H1 (cell line): ENCODE data around the gene USP10. TPM values are rescaled to one million over a fixed set of nuclear protein-coding genes. Genes with fewer than 3 reads are reported as not detected.

ENCODE experiments used
- CTCF ChIA-PET: fragments of 300-600 bp; sonication (Branson Sonifier 250); formaldehyde crosslinking; loops from one replicate; lab custom pipeline; 2021; ENCODE audit not compliant: partially characterized antibody; lab: Charles Lee
- POLR2A ChIA-PET: fragments of 300-600 bp; sonication (Branson Sonifier 250); formaldehyde crosslinking; loops from one replicate; lab custom pipeline; 2021; ENCODE audit warnings: inconsistent platforms; ENCODE audit not compliant: partially characterized antibody; lab: Charles Lee
- DNase-seq, 2 experiments: peaks; one replicate each; pipeline versions ENCODE4 v3.0.0 to v3.0.0-alpha.2; 2010 to 2022; ENCODE audit warnings: low spot score in 2 of 2, low read depth in 1 of 2, mixed read lengths in 1 of 2
- FAIRE-seq: peaks from 2 replicates; lab custom pipeline; 2011; peaks lifted over from hg19 to GRCh38; lab: Jason Lieb, UNC
- H2AFZ ChIP-seq: 2 replicates; pipeline ENCODE4 v1.8.1; 2012; ENCODE audit warnings: low read length, inconsistent platforms
- H2AK5ac ChIP-seq: 2 replicates; pipeline ENCODE4 v1.6.1; 2013; ENCODE audit warnings: low read depth, low read length
- H2BK120ac ChIP-seq: replicated peaks from 2 replicates; pipeline ENCODE3; 2013; ENCODE audit warnings: low read depth, low read length, inconsistent platforms
- H2BK12ac ChIP-seq: 2 replicates; pipeline ENCODE4 v1.6.1; 2013; ENCODE audit warnings: low read depth, low read length
- H2BK15ac ChIP-seq: 2 replicates; pipeline ENCODE4 v1.6.1; 2013; ENCODE audit warnings: low read length
- H2BK20ac ChIP-seq: 2 replicates; pipeline ENCODE4 v1.6.1; 2013; ENCODE audit warnings: low read length
- H2BK5ac ChIP-seq: 2 replicates; pipeline ENCODE4 v1.6.1; 2013; ENCODE audit warnings: low read depth, low read length
- H3K14ac ChIP-seq: 2 replicates; pipeline ENCODE4 v1.6.1; 2013; ENCODE audit warnings: inconsistent platforms; ENCODE audit not compliant: insufficient read length
- H3K18ac ChIP-seq: 2 replicates; pipeline ENCODE4 v1.6.1; 2013; ENCODE audit warnings: low read length; ENCODE audit errors: extremely low read depth
- H3K23ac ChIP-seq: 2 replicates; pipeline ENCODE4 v1.6.1; 2013; ENCODE audit warnings: inconsistent platforms; ENCODE audit not compliant: insufficient read length
- H3K23me2 ChIP-seq: 2 replicates; pipeline ENCODE4 v1.6.1; 2013; ENCODE audit warnings: low read depth, low read length
- H3K27ac ChIP-seq: 2 replicates; pipeline ENCODE4 v1.6.1; 2011; ENCODE audit warnings: low read depth, low read length, inconsistent platforms
- H3K27me3 ChIP-seq, 4 experiments: replicated peaks in 1 of 4; 1 replicate in 1 of 4; 2 replicates in 3 of 4; pipeline versions ENCODE4 v1.6.1 to v1.8.1; 2011 to 2013; ENCODE audit warnings: low read length in 3 of 4, mild to moderate bottlenecking in 3 of 4, inconsistent platforms in 2 of 4, mixed read lengths in 2 of 4, moderate library complexity in 1 of 4; ENCODE audit not compliant: control insufficient read depth in 3 of 4, insufficient read depth in 3 of 4; ENCODE audit errors: extremely low read depth in 1 of 4
- H3K36me3 ChIP-seq, 4 experiments: 2 replicates each; pipeline versions ENCODE4 v1.6.1 to v1.8.1; 2011 to 2013; ENCODE audit warnings: mild to moderate bottlenecking in 4 of 4, low read length in 3 of 4, moderate library complexity in 2 of 4, control low read depth in 1 of 4, inconsistent platforms in 1 of 4; ENCODE audit not compliant: insufficient read depth in 4 of 4, control insufficient read depth in 2 of 4
- H3K4ac ChIP-seq: replicated peaks from 2 replicates; pipeline ENCODE3; 2013; ENCODE audit warnings: low read length, low read depth, mixed read lengths, inconsistent platforms; ENCODE audit not compliant: insufficient read length
- H3K4me1 ChIP-seq, 4 experiments: replicated peaks in 1 of 4; 1 replicate in 1 of 4; 2 replicates in 3 of 4; pipeline versions ENCODE4 v1.6.1 to v1.8.1; 2011 to 2013; ENCODE audit warnings: low read length in 3 of 4, inconsistent platforms in 2 of 4, mixed read lengths in 1 of 4; ENCODE audit not compliant: insufficient read depth in 4 of 4, control insufficient read depth in 3 of 4
- H3K4me2 ChIP-seq, 2 experiments: 2 replicates each; pipeline versions ENCODE4 v1.6.1 to v1.8.1; 2011 to 2013; ENCODE audit warnings: low read depth in 2 of 2, low read length in 2 of 2, control low read depth in 1 of 2, inconsistent platforms in 1 of 2, mild to moderate bottlenecking in 1 of 2; ENCODE audit not compliant: insufficient read depth in 1 of 2
- H3K4me3 ChIP-seq, 4 experiments: fragments of 200-600, 300-600 bp in 1 of 4; sonication (generic), shearing (Covaris generic), sonication (Bioruptor Twin) in 1 of 4; 2 replicates each; pipeline versions ENCODE4 v1.5.1 to v1.8.1; 2011 to 2016; ENCODE audit warnings: low read length in 4 of 4, low read depth in 3 of 4, control low read depth in 2 of 4, inconsistent platforms in 2 of 4, mild to moderate bottlenecking in 2 of 4, mixed read lengths in 1 of 4, moderate library complexity in 1 of 4; ENCODE audit not compliant: insufficient read depth in 2 of 4; ENCODE audit errors: extremely low read depth in 1 of 4
- H3K56ac ChIP-seq: replicated peaks from 2 replicates; pipeline ENCODE3; 2013; ENCODE audit warnings: low read depth, mild to moderate bottlenecking, mixed read lengths, low read length, inconsistent platforms; ENCODE audit not compliant: insufficient read length
- H3K79me1 ChIP-seq: 2 replicates; pipeline ENCODE4 v1.6.1; 2013; ENCODE audit warnings: low read depth, low read length, control low read depth
- H3K79me2 ChIP-seq, 2 experiments: 2 replicates each; pipeline versions ENCODE4 v1.6.1 to v1.8.1; 2012 to 2013; ENCODE audit warnings: low read length in 2 of 2, mild to moderate bottlenecking in 2 of 2, inconsistent platforms in 1 of 2; ENCODE audit not compliant: insufficient read depth in 2 of 2, control insufficient read depth in 1 of 2
- H3K9ac ChIP-seq, 4 experiments: replicated peaks in 1 of 4; 1 replicate in 1 of 4; 2 replicates in 3 of 4; pipeline versions ENCODE4 v1.6.1 to v1.8.1; 2011 to 2013; ENCODE audit warnings: low read depth in 3 of 4, low read length in 3 of 4, control low read depth in 2 of 4, mild to moderate bottlenecking in 2 of 4, moderate library complexity in 2 of 4, inconsistent platforms in 1 of 4; ENCODE audit errors: extremely low read depth in 1 of 4
- H3K9me3 ChIP-seq, 2 experiments: 2 replicates each; pipeline versions ENCODE4 v1.6.1 to v1.8.1; 2012 to 2013; ENCODE audit warnings: mild to moderate bottlenecking in 2 of 2, moderate library complexity in 2 of 2, control low read depth in 1 of 2, inconsistent platforms in 1 of 2, low read depth in 1 of 2, low read length in 1 of 2, mixed read lengths in 1 of 2; ENCODE audit not compliant: insufficient read depth in 2 of 2
- H4K20me1 ChIP-seq, 2 experiments: replicated peaks in 1 of 2; 2 replicates each; pipeline versions ENCODE3 to v1.8.1; 2011 to 2013; ENCODE audit warnings: inconsistent platforms in 2 of 2, low read length in 2 of 2, mild to moderate bottlenecking in 1 of 2; ENCODE audit not compliant: insufficient read depth in 2 of 2, control insufficient read depth in 1 of 2
- H4K5ac ChIP-seq: 2 replicates; pipeline ENCODE4 v1.6.1; 2013; ENCODE audit warnings: low read length, low read depth, mixed read lengths, inconsistent platforms; ENCODE audit not compliant: insufficient read length
- H4K8ac ChIP-seq: 2 replicates; pipeline ENCODE4 v1.8.0; 2013; ENCODE audit warnings: mild to moderate bottlenecking, moderate library complexity, low read length, inconsistent platforms; ENCODE audit not compliant: insufficient read depth; ENCODE audit errors: extremely low read depth
- H4K91ac ChIP-seq: replicated peaks from 2 replicates; pipeline ENCODE3; 2013; ENCODE audit warnings: low read length, mixed read lengths, inconsistent platforms; ENCODE audit not compliant: insufficient read length
- CBX5 ChIP-seq: fragments of 300-800, 300-1000 bp; sonication (generic); IDR thresholded peaks from 2 replicates; pipeline ENCODE4 v1.7.1; 2016; ENCODE audit warnings: antibody characterized with exemption, low read length, low read depth
- CBX8 ChIP-seq: fragments of 300-800, 300-1000 bp; sonication (generic); IDR thresholded peaks from 2 replicates; pipeline ENCODE4 v1.7.1; 2016; ENCODE audit warnings: low read depth, low read length, borderline replicate concordance
- CHD2 ChIP-seq: IDR thresholded peaks from 2 replicates; pipeline ENCODE4 v1.6.1; 2012; ENCODE audit warnings: low read length, improper control_type of control experiment
- HDAC6 ChIP-seq: IDR thresholded peaks from one replicate; pipeline ENCODE4 v1.7.1; 2012; ENCODE audit warnings: low read depth, mild to moderate bottlenecking, inconsistent platforms, low read length, moderate library complexity
- JUN ChIP-seq: IDR thresholded peaks from 2 replicates; pipeline ENCODE4 v1.6.1; 2011; ENCODE audit warnings: low read depth, mild to moderate bottlenecking, improper control_type of control experiment, low read length
- NANOG ChIP-seq: IDR thresholded peaks from 2 replicates; pipeline ENCODE4 v1.6.1; 2011; ENCODE audit warnings: low read length, low read depth, mild to moderate bottlenecking, inconsistent platforms; ENCODE audit not compliant: insufficient read depth, poor library complexity, severe bottlenecking
- RBBP5 ChIP-seq: IDR thresholded peaks from 2 replicates; pipeline ENCODE4 v1.7.1; 2012; ENCODE audit warnings: low read depth, mild to moderate bottlenecking, inconsistent platforms, low read length, moderate library complexity, borderline replicate concordance
- SIRT6 ChIP-seq: IDR thresholded peaks from one replicate; pipeline ENCODE4 v1.7.1; 2012; ENCODE audit warnings: low read length, inconsistent platforms
- SIX5 ChIP-seq: IDR thresholded peaks from 2 replicates; pipeline ENCODE4 v1.6.1; 2011; ENCODE audit warnings: mild to moderate bottlenecking, low read depth, low read length
- TAF1 ChIP-seq: IDR thresholded peaks from 2 replicates; pipeline ENCODE4 v1.6.1; 2011; ENCODE audit warnings: mild to moderate bottlenecking, low read depth, low read length
- TEAD4 ChIP-seq: IDR thresholded peaks from 2 replicates; pipeline ENCODE4 v1.6.1; 2012; ENCODE audit warnings: low read depth, low read length, inconsistent platforms, mixed read lengths
- USF2 ChIP-seq: IDR thresholded peaks from 2 replicates; pipeline ENCODE4 v1.6.1; 2011; ENCODE audit warnings: low read length, improper control_type of control experiment
- WGBS, 2 experiments: shearing (Covaris generic) in 1 of 2; methylation state at CpG; one replicate each; pipeline versions ENCODE4 v1.1.6 to v1.1.7; 2013 to 2015; ENCODE audit warnings: low lambda C conversion rate in 2 of 2, mixed read lengths in 2 of 2, inconsistent platforms in 1 of 2, low coverage in 1 of 2, missing lambda C conversion rate in 1 of 2; ENCODE audit not compliant: insufficient replicate concordance in 2 of 2, insufficient coverage in 1 of 2, insufficient read length in 1 of 2; ENCODE audit errors: extremely low coverage in 1 of 2, missing lambda C conversion rate in 1 of 2; 5-methylcytosine and 5-hydroxymethylcytosine counted together
- polyA plus RNA-seq, 7 experiments: library from polyadenylated mRNA; depleted of rRNA in 3 of 7; stranded (reverse) in 5 of 7; unstranded in 2 of 7; fragments of >200 nt in 5 of 7; fragments of 200-250 nt in 2 of 7; gene quantifications; 1 replicate in 5 of 7; 2 replicates in 1 of 7; 4 replicates in 1 of 7; pipeline versions ENCODE4 v1.2.1 to v1.2.3, GENCODE V29; 2011 to 2013; ENCODE audit warnings: missing spikeins in 2 of 7, mixed read lengths in 2 of 7
- total RNA-seq: library from RNA; stranded (reverse); fragmentation: NEBNext Ultra II Directional; extraction: Animal tissue kit (Norgen Biotek cat#: 25700); gene quantifications from 2 replicates; pipeline ENCODE4 v1.2.1, GENCODE V29; 2021
- TF ChIP-seq, protein P1 (sequence below): IDR thresholded peaks from 2 replicates; pipeline ENCODE4 v1.6.1; 2012; ENCODE audit warnings: inconsistent platforms

The USP10 gene
- total and polyA plus RNA-seq, 2 of the 8 experiments (the other 6 are each of a cell fraction or from before 2014, with no cell fraction given): 171 to 195 TPM

- Histone ChIP-seq H3K4me3 (no peak overlapping the region), H3K79me1 (no peaks in the 10 kb centered on the region), H3K79me2 (no peaks in the 10 kb centered on the region), H2BK20ac (no peak overlapping the region), H3K23ac (no peak overlapping the region), H2AFZ (no peak overlapping the region), H3K27me3 (no peaks in the 10 kb centered on the region), H2BK15ac (no peak overlapping the region), H2BK120ac (no peak overlapping the region), H3K56ac (no peak overlapping the region), H2BK12ac (no peak overlapping the region; the same call in 1 of the 2 replicates), H4K91ac (no peak overlapping the region), H3K9me3 (no peaks in the 10 kb centered on the region), H3K27ac (no peak overlapping the region), H4K5ac (no peak overlapping the region), H2AK5ac (peak overlapping the region; percentile 34; the same call in 1 of the 2 replicates), H3K14ac (no peak overlapping the region), H3K4ac (no peak overlapping the region), H3K23me2 (no peaks in the 10 kb centered on the region), H3K9ac (no peak overlapping the region), H3K4me2 (no peak overlapping the region), H3K4me1 (peaks cover 0 to 7% (median 3%) of the 10 kb centered on the region in 4 experiments; a peak in 4 of 7 replicates), H3K36me3 (no peaks in the 10 kb centered on the region), H3K18ac (no peak overlapping the region), H4K8ac (no peak overlapping the region), H2BK5ac (no peak overlapping the region), H4K20me1 (peaks cover 0 to 3% of the 10 kb centered on the region in 2 experiments)
- 89% methylated on average over 10 of the region's 10 CpGs; no CpG with 5 or more reads in 1 of the 2 experiments for WGBS, 2 experiments
- ChIA-PET POLR2A (no interaction called here), CTCF (interaction anchor here (1.1 to 2.1 kb wide), 3 partner anchors 46 to 247 kb away, joined by 3 to 6 read pairs (median 4); no protein-coding TSS in a partner anchor)
- no peak for FAIRE-seq
- no peak for DNase-seq
- TF ChIP-seq CBX5: no peak
- no peak for TF ChIP-seq JUN
- no peak for TF ChIP-seq CBX8
- TF ChIP-seq SIRT6: no peak
- no peak for TF ChIP-seq RBBP5
- TF ChIP-seq HDAC6: no peak
- TF ChIP-seq USF2: no peak
- no peak for TF ChIP-seq CHD2
- TF ChIP-seq, protein P1, sequence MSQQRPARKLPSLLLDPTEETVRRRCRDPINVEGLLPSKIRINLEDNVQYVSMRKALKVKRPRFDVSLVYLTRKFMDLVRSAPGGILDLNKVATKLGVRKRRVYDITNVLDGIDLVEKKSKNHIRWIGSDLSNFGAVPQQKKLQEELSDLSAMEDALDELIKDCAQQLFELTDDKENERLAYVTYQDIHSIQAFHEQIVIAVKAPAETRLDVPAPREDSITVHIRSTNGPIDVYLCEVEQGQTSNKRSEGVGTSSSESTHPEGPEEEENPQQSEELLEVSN: no peak
- no peak for TF ChIP-seq TAF1
- TF ChIP-seq SIX5: no peak
- TF ChIP-seq NANOG: no peak
- TF ChIP-seq TEAD4: no peak
These were observed 22.0 kb upstream of the USP10 start for GRCh38 chr16:84677849-84678248.
